SK-N-MC (cell line): ENCODE measurements around the gene DMXL2.
"Not testable (repeated sequence)": the region's sequence is repeated elsewhere in the genome, so short reads cannot be mapped to it uniquely, and the experiment has no call there.

Experiments
- EZH2 ChIP-seq: fragments of 200-600 bp; sonication (generic); IDR thresholded peaks from one replicate; pipeline ENCODE4 v1.6.1; 2017; ENCODE audit warnings: antibody characterized with exemption
- FOXP2 ChIP-seq: optimal IDR thresholded peaks from 2 replicates; pipeline ENCODE3; 2011; ENCODE audit warnings: mild to moderate bottlenecking, moderate library complexity; ENCODE audit not compliant: insufficient read depth; ENCODE audit errors: extremely low read length, control extremely low read depth
- POLR2AphosphoS5 ChIP-seq: IDR thresholded peaks from 2 replicates; pipeline ENCODE4 v1.6.1; 2012; ENCODE audit warnings: mild to moderate bottlenecking, low read depth, low read length, borderline replicate concordance

- not testable (repeated sequence) for TF ChIP-seq EZH2, FOXP2
- peak; percentile 71 for TF ChIP-seq POLR2AphosphoS5
Measured at GRCh38 chr15:51603462-51603948, 19.1 kb downstream of the DMXL2 start.
